ACC112 (cell line): ENCODE data around the gene TNFSF13.

Source experiments
- H2AFZ ChIP-seq: fragments of 200-600 bp; sonication (generic); one replicate; pipeline ENCODE4 v1.6.0; 2017; ENCODE audit warnings: antibody characterized with exemption, low read length; ENCODE audit not compliant: unreplicated experiment
- H3K27ac ChIP-seq: fragments of 200-600 bp; sonication (generic); 2 replicates; pipeline ENCODE4 v1.5.1; 2014; ENCODE audit warnings: low read depth, mild to moderate bottlenecking, antibody characterized with exemption, low read length, moderate library complexity
- H3K27me3 ChIP-seq: fragments of 200-600 bp; sonication (generic); 2 replicates; pipeline ENCODE4 v1.6.1; 2014; ENCODE audit warnings: mild to moderate bottlenecking, antibody characterized with exemption, low read length, moderate library complexity, mixed read lengths; ENCODE audit not compliant: insufficient read depth
- H3K36me3 ChIP-seq: fragments of 200-600 bp; sonication (generic); 2 replicates; pipeline ENCODE4 v1.6.1; 2016; ENCODE audit warnings: mild to moderate bottlenecking, antibody characterized with exemption, low read length, moderate library complexity, mixed read lengths; ENCODE audit not compliant: insufficient read depth
- H3K4me1 ChIP-seq: fragments of 200-600 bp; sonication (generic); one replicate; pipeline ENCODE4 v1.6.1; 2016; ENCODE audit warnings: low read length, mixed read lengths; ENCODE audit not compliant: insufficient read depth, unreplicated experiment, control insufficient read depth
- H3K4me3 ChIP-seq: fragments of 200-600 bp; sonication (generic); 2 replicates; pipeline ENCODE4 v1.5.1; 2014; ENCODE audit warnings: mild to moderate bottlenecking, low read depth, low read length
- H3K79me2 ChIP-seq: fragments of 200-600 bp; sonication (generic); one replicate; pipeline ENCODE4 v1.6.0; 2016; ENCODE audit warnings: low read length; ENCODE audit not compliant: control insufficient read depth, unreplicated experiment, insufficient read depth

The TNFSF13 gene

GRCh38 chr17:7558544-7559319 is at the start of gene TNFSF13:
Gene TNFSF13, plus strand, starts transcription at chr17:7558750. Its CDS starts 290 bp downstream, at chr17:7559040.
- peak within 1 kb of the TSS; percentile 61 for H3K4me3 ChIP-seq
- peaks cover 29% of the 10 kb centered on the region for H3K79me2 ChIP-seq
- H3K27me3 ChIP-seq = no peaks in the 10 kb centered on the region
- peak within 1 kb of the TSS; percentile 72 for H2AFZ ChIP-seq
- no peaks in the 10 kb centered on the region for H3K36me3 ChIP-seq
- H3K27ac ChIP-seq = peak within 1 kb of the TSS; percentile 20
- H3K4me1 ChIP-seq = peaks cover 38% of the 10 kb centered on the region

- Histone ChIP-seq H3K27ac (no peak overlapping the region), H3K27me3 (no peaks in the 10 kb centered on the region), H3K4me3 (no peak overlapping the region), H2AFZ (no peak overlapping the region), H3K36me3 (peaks cover 34% of the 10 kb centered on the region), H3K79me2 (peaks cover 4% of the 10 kb centered on the region), H3K4me1 (no peaks in the 10 kb centered on the region)
Observed at GRCh38 chr17:7508846-7509245, 49.7 kb upstream of the TNFSF13 start.

GRCh38 chr17:7509937-7510336 is 48.6 kb upstream of the TNFSF13 start:
- Histone ChIP-seq H2AFZ (no peak overlapping the region), H3K36me3 (peaks cover 32% of the 10 kb centered on the region), H3K27ac (no peak overlapping the region), H3K27me3 (no peaks in the 10 kb centered on the region), H3K4me1 (no peaks in the 10 kb centered on the region), H3K79me2 (peaks cover 4% of the 10 kb centered on the region), H3K4me3 (no peak overlapping the region)

GRCh38 chr17:7511108-7511507 is 47.4 kb upstream of the TNFSF13 start:
- Histone ChIP-seq H3K79me2 (peaks cover 4% of the 10 kb centered on the region), H3K27ac (no peak overlapping the region), H3K27me3 (no peaks in the 10 kb centered on the region), H3K4me3 (no peak overlapping the region), H3K4me1 (no peaks in the 10 kb centered on the region), H3K36me3 (peaks cover 27% of the 10 kb centered on the region; the same call in 1 of the 2 replicates), H2AFZ (no peak overlapping the region)

- Histone ChIP-seq H3K27ac (no peak overlapping the region), H3K27me3 (no peaks in the 10 kb centered on the region), H2AFZ (no peak overlapping the region), H3K79me2 (no peaks in the 10 kb centered on the region), H3K36me3 (peaks cover 20% of the 10 kb centered on the region; the same call in 1 of the 2 replicates), H3K4me1 (no peaks in the 10 kb centered on the region), H3K4me3 (no peak overlapping the region)
Observed at GRCh38 chr17:7512105-7512504, 46.4 kb upstream of the TNFSF13 start.

GRCh38 chr17:7512824-7513540 is 45.6 kb upstream of the TNFSF13 start:
- no peak overlapping the region for H3K27ac ChIP-seq
- no peak overlapping the region for H3K4me3 ChIP-seq
- H3K4me1 ChIP-seq = no peaks in the 10 kb centered on the region
- no peaks in the 10 kb centered on the region for H3K79me2 ChIP-seq
- no peaks in the 10 kb centered on the region for H3K27me3 ChIP-seq
- H2AFZ ChIP-seq = no peak overlapping the region
- peaks cover 19% of the 10 kb centered on the region; the same call in 1 of the 2 replicates for H3K36me3 ChIP-seq

- Histone ChIP-seq H3K27ac (no peak overlapping the region), H3K4me3 (no peak overlapping the region), H2AFZ (no peak overlapping the region), H3K4me1 (no peaks in the 10 kb centered on the region), H3K79me2 (no peaks in the 10 kb centered on the region), H3K27me3 (no peaks in the 10 kb centered on the region), H3K36me3 (peaks cover 13% of the 10 kb centered on the region; the same call in 1 of the 2 replicates)
Observed at GRCh38 chr17:7513850-7514419, 44.6 kb upstream of the TNFSF13 start.

- no peaks in the 10 kb centered on the region for H3K79me2 ChIP-seq
- no peak overlapping the region for H2AFZ ChIP-seq
- no peaks in the 10 kb centered on the region for H3K27me3 ChIP-seq
Observed at GRCh38 chr17:7515911-7516610, 42.5 kb upstream of the TNFSF13 start.

GRCh38 chr17:7523033-7523432 is 35.5 kb upstream of the TNFSF13 start:
- Histone ChIP-seq H3K4me1 (no peaks in the 10 kb centered on the region), H3K79me2 (no peaks in the 10 kb centered on the region), H3K27me3 (no peaks in the 10 kb centered on the region), H2AFZ (no peak overlapping the region), H3K36me3 (no peaks in the 10 kb centered on the region), H3K27ac (no peak overlapping the region), H3K4me3 (no peak overlapping the region)

More at GRCh38 chr17:7515911-7516610, 42.5 kb upstream of the TNFSF13 start:
- Histone ChIP-seq H3K4me3 (no peak overlapping the region), H3K27ac (no peak overlapping the region), H3K36me3 (peaks cover 7% of the 10 kb centered on the region; the same call in 1 of the 2 replicates), H3K4me1 (no peaks in the 10 kb centered on the region)

GRCh38 chr17:7528842-7529241 is 29.7 kb upstream of the TNFSF13 start:
- Histone ChIP-seq H2AFZ (no peak overlapping the region), H3K27ac (no peak overlapping the region), H3K27me3 (no peaks in the 10 kb centered on the region)

More at GRCh38 chr17:7528842-7529241, 29.7 kb upstream of the TNFSF13 start:
- H3K4me1 ChIP-seq = no peaks in the 10 kb centered on the region
- no peak overlapping the region for H3K4me3 ChIP-seq
- H3K79me2 ChIP-seq = no peaks in the 10 kb centered on the region
- no peaks in the 10 kb centered on the region for H3K36me3 ChIP-seq
